AG09309 (cell line): ENCODE results near the gene RARRES2.
"Not testable (repeated sequence)": the region's sequence is repeated elsewhere in the genome, so short reads cannot be mapped to it uniquely, and the experiment has no call there.

Source experiments
- DNase-seq: peaks from one replicate; pipeline ENCODE4 v3.0.0-alpha.2; 2010; ENCODE audit warnings: low read depth
- H3K4me3 ChIP-seq: 2 replicates; pipeline ENCODE4 v1.5.1; 2011; ENCODE audit warnings: mild to moderate bottlenecking, low read depth, low read length, moderate library complexity; ENCODE audit not compliant: control insufficient read depth
- TF ChIP-seq, protein P1 (sequence below): IDR thresholded peaks from 2 replicates; pipeline ENCODE4 v1.5.1; 2011; ENCODE audit warnings: mild to moderate bottlenecking, low read depth, low read length, inconsistent platforms; ENCODE audit not compliant: insufficient read depth, control insufficient read depth; ENCODE audit errors: missing control alignments

Gene RARRES2

DNA sequence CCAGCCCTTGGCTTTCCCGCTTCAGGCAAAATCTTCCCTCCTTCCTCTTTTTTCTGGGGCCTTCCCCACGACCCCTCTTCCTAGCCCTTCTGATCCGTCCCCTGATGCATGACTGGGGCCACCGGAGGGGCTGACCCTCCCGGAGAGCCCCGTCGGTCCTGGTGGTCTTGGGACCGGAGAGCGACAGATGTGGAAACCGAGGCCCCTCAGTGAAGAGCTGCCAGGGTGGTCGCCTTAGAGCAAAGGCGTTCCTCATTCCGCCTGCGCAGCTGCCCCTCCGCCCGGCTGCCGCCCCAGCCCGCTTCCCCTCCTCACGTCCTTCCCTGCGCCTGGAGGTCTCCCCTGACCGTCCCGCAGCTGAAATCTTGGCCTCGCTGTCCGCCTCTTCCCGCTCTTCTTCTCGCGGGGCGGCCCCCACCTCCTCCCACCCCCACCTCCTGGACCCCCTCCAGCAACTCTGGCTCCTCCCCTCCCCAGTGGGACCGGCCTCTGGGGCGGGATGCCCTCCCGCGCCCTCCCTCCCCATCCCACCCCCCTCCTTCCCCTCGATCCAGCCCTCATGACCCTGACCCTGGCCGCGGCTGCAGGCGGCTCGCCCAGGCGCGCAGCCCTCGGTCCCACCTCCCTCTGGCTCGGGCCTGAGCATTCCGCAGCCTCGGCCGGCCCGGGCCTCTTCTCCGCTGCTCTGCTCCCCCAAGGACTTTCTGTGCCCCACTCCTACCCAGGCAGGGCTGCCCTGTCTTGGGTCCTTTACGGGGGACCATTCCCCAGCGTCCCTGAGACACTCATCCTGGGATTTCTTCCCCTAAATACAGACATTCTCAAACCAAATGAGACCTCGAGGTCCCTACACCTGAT lies at the start of gene RARRES2:
RARRES2 (minus strand) TSS at position 367 of the 858 bp plus-strand sequence. CDS start 1,020 bp downstream, outside the sequence.
- TF ChIP-seq, protein P1, sequence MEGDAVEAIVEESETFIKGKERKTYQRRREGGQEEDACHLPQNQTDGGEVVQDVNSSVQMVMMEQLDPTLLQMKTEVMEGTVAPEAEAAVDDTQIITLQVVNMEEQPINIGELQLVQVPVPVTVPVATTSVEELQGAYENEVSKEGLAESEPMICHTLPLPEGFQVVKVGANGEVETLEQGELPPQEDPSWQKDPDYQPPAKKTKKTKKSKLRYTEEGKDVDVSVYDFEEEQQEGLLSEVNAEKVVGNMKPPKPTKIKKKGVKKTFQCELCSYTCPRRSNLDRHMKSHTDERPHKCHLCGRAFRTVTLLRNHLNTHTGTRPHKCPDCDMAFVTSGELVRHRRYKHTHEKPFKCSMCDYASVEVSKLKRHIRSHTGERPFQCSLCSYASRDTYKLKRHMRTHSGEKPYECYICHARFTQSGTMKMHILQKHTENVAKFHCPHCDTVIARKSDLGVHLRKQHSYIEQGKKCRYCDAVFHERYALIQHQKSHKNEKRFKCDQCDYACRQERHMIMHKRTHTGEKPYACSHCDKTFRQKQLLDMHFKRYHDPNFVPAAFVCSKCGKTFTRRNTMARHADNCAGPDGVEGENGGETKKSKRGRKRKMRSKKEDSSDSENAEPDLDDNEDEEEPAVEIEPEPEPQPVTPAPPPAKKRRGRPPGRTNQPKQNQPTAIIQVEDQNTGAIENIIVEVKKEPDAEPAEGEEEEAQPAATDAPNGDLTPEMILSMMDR: no peak
- DNase-seq: no peak
- H3K4me3 ChIP-seq: no peak within 1 kb of the TSS

DNA sequence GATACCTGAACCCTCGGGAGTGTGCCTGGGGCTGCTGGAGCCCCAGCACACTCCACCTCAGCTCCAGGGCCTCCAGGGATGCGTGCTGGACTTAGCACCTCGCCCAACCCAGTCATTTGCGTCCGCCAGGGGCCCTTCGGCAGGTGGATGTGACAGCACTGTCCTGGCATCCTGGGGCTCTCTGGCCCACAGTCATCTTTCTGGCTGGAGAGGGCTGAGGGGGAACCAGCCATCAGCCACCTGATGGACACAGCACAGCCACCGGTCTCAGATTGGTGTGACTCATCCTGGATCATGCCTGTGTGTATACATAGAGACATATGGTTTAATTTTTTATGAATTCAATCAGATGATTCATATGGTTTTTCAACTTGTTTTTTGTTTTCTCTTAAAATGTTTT lies 48.8 kb upstream of the RARRES2 start:
- no peak for DNase-seq
- TF ChIP-seq, protein P1: no peak
- H3K4me3 ChIP-seq: no peak overlapping the region

DNA sequence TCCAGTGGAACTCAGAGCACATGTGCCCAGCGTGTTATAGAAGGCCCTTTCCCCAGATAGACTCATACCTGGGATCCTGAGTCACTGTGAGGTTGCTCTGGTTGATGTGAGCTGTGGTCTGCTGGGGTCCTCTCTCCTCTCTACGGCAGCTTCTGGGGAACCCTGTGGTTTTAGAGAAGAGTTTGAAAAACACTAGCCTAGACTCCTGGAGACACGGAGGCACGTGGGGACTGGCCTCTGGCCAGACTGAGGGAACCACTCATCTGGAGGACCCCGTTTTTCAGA lies 48.0 kb upstream of the RARRES2 start:
- DNase-seq: no peak
- TF ChIP-seq, protein P1: no peak
- H3K4me3 ChIP-seq: no peak overlapping the region

DNA sequence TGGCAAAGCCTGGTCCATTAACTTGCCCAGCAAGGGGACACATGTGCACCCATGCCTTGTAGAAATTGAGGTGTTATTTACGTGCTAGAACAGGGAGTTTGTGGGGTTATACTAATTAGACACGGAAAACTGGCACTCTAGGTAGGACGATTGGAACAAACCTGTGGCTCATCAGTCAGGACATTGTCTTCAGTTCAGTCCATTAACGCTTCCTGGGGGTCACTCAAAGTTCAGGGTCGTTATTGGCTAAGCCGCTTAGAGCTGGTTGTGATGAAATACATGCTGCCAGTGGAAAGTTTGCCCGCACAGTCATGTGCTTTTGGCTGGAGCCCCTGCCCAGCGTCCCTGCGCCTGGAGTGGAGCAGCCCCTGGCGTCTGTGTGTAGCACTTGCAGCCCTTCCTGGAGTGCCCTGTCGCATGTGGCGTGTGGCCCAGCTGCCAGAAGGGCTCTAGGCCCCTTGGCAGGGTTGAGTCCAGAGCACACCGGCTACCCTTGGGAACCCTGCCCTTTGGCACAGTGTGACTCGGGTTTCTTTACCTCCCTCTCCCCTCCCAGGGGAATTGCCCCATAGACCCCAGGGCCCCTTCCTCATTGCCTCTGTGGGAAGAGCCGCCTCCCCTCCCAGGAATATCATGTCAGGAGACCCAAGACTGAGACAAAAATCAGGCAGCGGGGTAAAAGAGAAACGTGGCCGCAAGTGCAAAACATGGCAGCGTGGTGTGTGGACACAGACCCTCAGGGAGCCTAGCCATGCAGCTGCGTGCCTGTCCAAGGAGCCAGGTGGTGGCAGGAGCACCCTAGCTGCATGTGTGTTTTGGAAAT lies 47.5 kb upstream of the RARRES2 start:
- H3K4me3 ChIP-seq: no peak overlapping the region
- TF ChIP-seq, protein P1: peak; percentile 29
- no peak for DNase-seq

DNA sequence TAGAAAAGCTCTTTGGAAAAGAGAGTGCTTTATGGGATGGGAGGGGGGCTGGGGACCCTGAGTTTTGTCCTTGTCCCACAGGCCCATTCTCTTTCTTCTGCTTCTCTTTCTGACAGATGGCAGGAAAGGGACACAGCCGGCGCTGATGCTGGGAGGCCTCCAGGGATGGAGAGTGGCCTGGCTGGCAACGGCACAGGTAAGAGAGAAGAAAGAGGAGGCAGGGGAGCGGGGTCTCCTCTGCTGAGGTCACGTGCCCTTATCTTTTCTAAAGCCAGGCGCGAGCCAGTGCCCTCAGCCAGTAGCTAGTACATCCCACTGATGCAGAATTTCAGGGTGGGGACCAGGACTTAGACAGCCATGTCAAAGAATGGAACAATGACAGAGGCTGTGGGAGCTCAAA lies 46.9 kb upstream of the RARRES2 start:
- TF ChIP-seq, protein P1: no peak
- no peak for DNase-seq
- H3K4me3 ChIP-seq: no peak overlapping the region

DNA sequence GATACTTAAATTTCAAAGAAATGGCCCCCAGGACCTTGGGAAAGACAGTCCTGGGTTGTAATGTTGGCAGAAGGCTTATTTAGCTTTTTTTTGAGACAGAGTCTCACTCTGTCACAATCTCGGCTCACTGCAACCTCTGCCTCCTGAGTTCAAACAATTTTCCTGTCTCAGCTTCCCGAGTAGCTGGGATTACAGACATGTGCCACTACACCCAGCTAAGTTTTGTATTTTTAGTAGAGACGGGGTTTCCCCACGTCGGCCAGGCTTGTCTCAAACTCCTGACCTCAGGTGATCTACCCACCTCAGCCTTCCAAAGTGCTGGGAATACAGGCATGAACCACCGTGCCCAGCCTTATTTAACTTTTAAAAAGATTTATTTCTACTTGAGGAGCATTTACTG lies 44.5 kb upstream of the RARRES2 start:
- DNase-seq, H3K4me3 ChIP-seq: not testable (repeated sequence)

DNA sequence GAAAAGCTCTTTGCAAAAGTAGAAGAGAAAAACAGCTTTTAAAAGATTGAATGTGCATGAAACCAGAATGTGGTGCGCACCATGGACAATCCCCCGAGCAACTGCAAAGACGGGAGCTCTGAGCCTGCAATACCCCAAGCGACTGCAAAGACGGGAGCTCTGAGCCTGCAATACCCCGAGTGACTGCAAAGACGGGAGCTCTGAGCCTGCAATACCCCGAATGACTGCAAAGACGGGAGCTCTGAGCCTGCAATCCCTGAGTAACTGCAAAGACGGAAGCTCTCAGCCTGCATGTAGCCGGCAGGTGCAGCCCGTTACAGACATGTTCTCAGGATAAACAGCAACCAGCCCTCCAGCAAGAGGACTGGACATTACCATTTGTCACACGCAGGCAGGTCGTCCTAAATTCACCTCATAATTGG lies 43.9 kb upstream of the RARRES2 start:
- DNase-seq: no peak
- no peak overlapping the region for H3K4me3 ChIP-seq
- TF ChIP-seq, protein P1: no peak
